GM21717 (cell line): ENCODE results near the gene ZNF177.
"Not testable (repeated sequence)": the region's sequence is repeated elsewhere in the genome, so short reads cannot be mapped to it uniquely, and the experiment has no call there.

ENCODE experiments used
- ATAC-seq: cut with Tn5 transposase; IDR thresholded peaks from one replicate; pipeline ENCODE4 v1.9.1; 2021; ENCODE audit warnings: mild to moderate bottlenecking, moderate library complexity; ENCODE audit not compliant: unreplicated experiment

The ZNF177 gene

DNA sequence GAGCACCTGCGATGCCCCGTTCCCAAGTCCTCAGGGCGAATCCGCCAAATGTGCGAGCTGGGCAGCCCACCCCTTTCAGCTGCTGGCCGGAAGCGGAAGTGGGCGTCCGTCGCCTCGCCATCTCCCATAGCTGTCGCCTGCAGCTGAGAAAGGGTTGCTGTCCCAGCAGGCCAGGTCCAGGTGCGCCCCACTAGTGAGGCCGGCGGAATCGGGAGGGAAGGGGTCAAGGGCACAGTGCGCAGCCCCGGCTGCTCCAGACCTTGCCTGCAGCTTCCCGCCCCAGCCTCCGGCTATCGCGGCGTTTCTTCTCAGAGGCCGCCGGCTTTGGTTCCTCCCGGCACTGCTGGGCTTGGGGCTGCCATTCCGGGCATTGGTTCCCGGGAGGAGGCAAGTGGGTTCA is at the start of gene ZNF177:
TSS of gene ZNF177 (plus strand) at position 109 of the 400 bp plus-strand sequence. CDS start 15,299 bp downstream, outside the sequence.
- no peak for ATAC-seq

DNA sequence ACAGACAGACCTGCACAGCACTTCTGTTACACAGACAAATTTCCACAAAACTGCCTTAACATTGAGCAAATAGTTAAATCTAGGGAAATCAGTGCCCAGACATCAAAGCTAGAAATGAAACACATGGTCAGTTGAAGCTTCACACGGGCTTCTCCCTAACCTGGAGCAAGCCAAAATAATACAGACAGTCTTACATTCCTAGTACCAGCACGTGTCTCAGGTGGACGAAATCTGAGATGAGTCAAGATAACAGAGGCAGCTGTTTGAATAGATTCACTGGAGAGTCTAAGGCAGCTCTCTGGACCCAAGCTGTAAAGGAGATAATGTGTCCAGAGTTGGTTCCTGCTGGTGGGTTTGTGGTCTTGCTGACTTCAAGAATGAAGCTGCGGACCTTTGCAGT is 49.1 kb upstream of the ZNF177 start:
- no peak for ATAC-seq

DNA sequence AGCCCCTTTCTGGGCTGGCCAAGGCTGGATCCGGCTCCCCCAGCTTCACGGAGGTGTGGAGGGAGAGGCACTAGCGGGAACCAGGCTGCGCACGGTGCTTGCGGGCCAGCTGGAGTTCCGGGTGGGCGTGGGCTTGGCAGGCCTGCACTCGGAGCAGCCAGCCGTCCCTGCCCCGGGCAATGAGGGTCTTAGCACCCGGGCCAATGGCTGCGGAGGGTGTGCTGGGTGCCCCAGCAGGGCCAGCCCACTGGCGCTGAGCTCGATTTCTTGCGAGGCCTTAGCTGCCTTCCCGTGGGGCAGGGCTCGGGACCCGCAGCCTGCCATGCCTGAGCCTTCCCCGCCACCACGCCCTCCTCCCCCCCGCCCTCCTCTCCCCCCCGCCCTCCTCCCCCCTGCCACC is 41.5 kb upstream of the ZNF177 start:
- ATAC-seq, result no peak

DNA sequence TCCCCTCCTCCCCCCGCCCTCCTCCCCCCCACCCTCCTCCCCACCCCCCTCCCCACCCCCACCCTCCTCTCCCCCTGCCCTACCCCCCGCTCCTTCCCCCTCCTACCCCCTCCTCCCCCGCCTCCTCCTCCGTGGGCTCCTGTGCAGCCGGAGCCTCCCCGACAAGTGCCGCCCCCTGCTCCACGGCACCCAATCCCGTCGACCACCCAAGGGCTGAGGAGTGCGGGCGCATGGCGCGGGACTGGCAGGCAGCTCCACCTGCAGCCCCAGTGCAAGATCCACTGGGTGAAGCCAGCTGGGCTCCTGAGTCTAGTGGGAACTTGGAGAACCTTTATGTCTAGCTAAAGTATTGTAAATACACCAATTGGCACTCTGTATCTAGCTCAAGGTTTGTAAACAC is 41.1 kb upstream of the ZNF177 start:
- not testable (repeated sequence) for ATAC-seq

- not testable (repeated sequence) for ATAC-seq
These were observed 40.6 kb upstream of the ZNF177 start for GRCh38 chr19:9322201-9322600.

GRCh38 chr19:9323557-9323918 is 39.3 kb upstream of the ZNF177 start:
- peak; percentile 29 for ATAC-seq

DNA sequence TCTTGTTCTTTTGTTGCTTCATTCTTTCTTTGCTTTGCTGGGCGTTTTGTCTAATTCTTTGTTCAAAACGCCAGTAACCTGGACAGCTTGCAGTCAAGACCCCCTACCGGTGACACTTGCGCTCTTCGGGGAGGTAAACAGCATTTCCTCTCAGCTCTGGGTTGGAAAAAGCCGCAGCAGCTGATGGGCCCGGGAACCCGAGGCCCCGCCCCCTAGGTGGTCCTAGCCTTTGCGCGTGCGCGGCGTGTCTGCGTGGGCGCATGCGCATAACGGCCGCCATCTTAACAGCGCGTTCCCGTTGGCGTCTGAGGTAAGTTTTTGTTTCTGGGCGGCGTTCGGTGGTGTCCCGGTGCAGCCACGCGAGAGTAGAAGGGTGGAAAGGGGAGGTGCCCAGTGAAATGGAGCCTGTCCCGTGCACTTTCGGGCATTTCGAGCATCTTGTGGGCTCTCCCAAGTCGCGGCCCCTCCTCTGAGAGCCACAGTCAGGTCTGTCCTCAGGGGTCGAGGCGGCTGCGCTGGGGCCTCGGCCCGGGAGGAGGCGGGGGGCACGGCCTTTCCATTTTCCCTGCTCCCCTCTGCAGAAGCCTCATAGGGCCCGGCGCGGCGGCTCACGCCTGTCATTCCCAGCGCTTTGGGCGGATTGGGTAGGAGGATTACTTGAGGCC is 38.8 kb upstream of the ZNF177 start, which contains the start of gene ZNF559:
TSS of gene ZNF559 (plus strand) at position 261 of the 665 bp plus-strand sequence. CDS start 14,371 bp downstream, outside the sequence.
- ATAC-seq, result peak; percentile 94

GRCh38 chr19:9324584-9324962 is 38.2 kb upstream of the ZNF177 start:
- ATAC-seq, result no peak

GRCh38 chr19:9329999-9330398 is 32.8 kb upstream of the ZNF177 start:
- ATAC-seq, result no peak

- ATAC-seq, result no peak
These were observed 20.1 kb upstream of the ZNF177 start for GRCh38 chr19:9342610-9343304.

GRCh38 chr19:9345005-9345404 is 17.8 kb upstream of the ZNF177 start:
- no peak for ATAC-seq

DNA sequence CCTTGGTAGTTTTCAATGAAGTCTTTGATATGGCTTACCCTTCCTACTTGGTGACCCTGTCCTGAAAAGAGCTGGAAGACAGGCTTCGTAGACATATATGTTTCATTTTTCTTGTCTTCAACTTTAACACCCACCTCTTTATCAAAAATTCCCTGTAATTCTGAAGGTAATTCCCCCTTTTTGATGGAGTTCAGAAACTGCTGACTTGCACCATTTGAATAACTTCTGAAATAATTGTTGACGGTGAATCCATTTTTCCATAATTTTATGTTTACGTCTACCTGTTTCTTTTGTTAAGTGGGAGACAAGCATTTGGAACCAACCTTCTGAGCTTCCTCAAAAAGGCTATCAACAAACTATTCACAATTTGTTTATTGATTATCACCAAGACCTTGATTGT is 14.6 kb upstream of the ZNF177 start:
- ATAC-seq, result no peak

GRCh38 chr19:9348671-9349070 is 14.1 kb upstream of the ZNF177 start:
- ATAC-seq, result no peak

DNA sequence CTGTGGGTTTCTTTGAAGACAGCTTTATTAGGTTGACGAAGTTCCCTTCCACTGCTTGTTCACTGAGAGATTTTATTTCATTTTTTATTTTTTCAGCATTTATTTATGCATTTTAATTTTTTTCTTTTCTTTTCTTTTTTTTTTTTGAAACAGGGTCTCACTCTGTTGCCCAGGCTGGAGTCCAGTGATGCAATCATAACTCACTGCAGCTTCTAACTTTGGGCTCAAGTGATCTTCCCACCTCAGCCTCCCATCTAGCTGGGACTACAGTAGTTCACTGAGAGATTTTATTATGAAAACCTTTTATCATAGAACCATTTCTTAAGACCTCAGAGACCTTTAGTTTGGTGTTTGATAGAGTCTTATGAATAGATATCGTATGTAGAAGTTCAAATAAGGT is 10.3 kb upstream of the ZNF177 start:
- ATAC-seq, result no peak

DNA sequence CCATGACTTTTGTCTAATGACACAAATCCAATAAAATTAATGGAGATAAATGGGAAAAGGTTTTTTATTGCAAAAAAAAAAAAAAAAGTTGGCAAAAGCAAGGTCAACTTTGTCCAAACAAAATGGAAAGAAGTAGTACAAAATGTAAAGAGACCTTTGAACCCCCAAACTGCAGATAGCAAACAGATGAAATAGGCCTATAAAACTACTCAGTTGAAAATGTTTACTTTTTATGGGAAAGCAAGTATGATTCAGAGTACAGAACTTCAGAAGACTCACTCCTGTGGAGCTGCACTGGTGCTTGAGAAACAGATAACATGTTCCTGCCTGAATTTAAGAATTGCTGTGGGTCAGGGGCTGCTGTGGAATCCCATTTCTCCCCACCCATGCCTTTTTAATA is 9.8 kb upstream of the ZNF177 start:
- ATAC-seq, result no peak

DNA sequence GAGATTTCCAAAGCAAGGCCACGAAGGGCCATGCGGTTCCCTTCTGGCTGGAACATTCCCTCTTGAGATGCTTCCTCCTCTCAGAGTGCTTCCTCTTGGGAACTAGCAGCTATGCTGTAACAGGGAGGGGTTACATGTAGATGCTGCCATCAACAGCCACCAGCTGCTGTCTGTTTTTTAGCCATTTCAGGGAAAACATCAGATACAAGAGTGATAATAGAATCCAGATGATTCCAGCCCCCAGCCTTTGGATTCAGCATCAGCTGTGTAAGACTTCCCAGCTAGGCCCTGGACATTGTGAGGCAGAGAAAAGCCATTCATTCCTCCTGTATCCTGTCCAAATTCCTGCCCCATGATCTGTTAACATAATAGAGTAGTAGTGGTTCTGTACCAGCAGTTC is 8.2 kb upstream of the ZNF177 start:
- no peak for ATAC-seq

DNA sequence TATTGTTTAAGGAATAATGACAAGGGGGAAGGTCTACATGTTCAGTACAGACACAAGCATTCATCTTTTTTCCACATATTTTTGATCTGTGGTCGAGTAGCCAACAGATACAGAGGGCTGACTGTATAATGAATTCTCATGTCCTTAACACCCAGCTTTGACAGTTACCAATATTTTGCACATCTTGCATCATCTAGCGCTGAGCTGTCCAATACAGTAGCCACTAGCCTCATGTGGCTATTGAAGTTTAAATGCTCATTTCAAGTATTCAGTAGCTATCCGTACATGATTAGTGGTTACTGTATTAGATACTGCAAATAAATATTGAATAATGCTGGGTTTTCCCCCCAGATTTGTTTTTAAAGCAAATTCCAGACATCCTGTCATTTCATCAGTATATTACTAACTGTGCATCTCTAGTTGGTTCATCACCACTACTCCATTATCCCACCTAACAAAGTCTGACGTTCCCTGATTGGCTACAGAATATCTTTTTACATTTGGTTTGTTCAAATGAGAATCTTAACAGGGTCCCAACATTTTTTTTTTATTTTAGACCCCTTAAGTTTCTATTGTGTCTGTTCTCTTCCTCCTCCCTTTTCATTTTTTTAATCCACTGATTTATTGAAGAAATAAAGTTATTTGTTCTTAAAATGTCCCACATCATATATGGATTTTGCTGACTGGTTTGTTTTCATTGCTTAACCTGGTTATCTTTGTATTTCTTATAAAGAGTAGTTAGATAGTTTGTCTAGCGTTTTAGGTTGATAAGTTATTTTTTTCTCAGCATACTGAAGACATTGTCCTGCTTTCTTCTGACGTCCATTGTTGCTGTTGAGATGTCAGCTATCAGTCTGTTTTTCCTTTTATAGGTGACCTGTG is 8.2 kb downstream of the ZNF177 start:
- no peak for ATAC-seq

- no peak for ATAC-seq
These were observed 18.6 kb downstream of the ZNF177 start for GRCh38 chr19:9381361-9381785.

DNA sequence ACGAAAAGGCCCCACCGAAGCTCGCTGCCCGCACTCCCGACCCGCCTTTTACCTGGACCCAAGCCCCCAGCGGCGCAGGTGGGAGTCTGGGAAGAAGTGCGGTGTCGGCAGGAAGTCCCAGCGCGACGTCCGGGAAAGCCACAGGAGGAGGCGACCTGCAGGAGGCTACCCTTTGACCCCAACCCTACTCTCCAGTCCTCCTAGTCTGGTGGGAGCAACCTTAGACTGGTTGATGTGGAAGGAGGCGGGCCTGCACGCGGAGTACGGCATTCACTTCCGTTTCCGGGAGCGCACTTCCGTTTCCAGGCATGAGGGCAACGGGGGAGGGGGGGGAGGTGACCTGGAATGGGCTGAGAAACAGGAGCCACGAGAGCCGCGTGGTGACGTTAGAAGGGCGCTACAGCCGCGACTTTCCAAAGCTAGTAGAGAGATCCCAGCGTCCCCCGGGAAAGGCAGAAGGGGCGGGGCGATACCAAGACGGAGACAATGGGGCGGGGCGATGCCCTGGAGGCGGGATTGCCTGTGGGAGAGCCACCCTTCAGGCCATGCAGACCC is 44.1 kb downstream of the ZNF177 start:
- no peak for ATAC-seq

DNA sequence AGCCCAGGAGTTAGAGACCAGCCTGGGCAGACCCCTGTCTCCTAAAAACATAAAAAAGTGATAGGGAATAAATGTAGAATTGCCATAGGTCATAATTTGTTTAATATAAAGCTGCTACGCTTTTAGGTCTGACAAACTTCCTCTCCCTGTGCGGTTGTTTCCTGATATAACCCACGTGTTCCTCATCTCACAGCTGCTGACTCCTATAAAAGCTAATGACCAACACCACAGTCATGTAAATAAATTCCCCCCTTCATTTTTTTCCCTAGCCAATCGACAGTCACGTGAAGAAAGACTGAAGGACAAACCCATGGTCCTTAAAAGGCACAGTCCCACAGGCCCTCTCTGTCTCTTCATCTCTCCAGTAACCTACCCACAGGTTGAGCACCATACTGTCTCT is 45.0 kb downstream of the ZNF177 start:
- no peak for ATAC-seq

- no peak for ATAC-seq
These were observed 50.6 kb downstream of the ZNF177 start for GRCh38 chr19:9413240-9413954.
